Suprapubic skin (tissue), 4 donors: ENCODE measurements around the gene SAMD9. TPM values are rescaled to one million over a fixed set of nuclear protein-coding genes. Genes with fewer than 3 reads are reported as not detected.

Source experiments
- DNase-seq, 2 donors: peaks; one replicate each; pipeline ENCODE4 v3.0.0-alpha.2; 2019; ENCODE audit warnings: low spot score in 2 of 2
- H3K27ac ChIP-seq: fragments of 200-600 bp; sonication (generic); one replicate; pipeline ENCODE4 v1.5.1; 2019
- H3K27me3 ChIP-seq: fragments of 200-600 bp; sonication (generic); one replicate; pipeline ENCODE4 v1.5.1; 2019
- H3K36me3 ChIP-seq: fragments of 200-600 bp; sonication (generic); one replicate; pipeline ENCODE4 v1.5.1; 2019
- H3K4me1 ChIP-seq: fragments of 200-600 bp; sonication (generic); one replicate; pipeline ENCODE4 v1.5.1; 2019
- H3K4me3 ChIP-seq: fragments of 200-600 bp; sonication (generic); one replicate; pipeline ENCODE4 v1.5.1; 2019; ENCODE audit warnings: mild to moderate bottlenecking
- H3K9me3 ChIP-seq: fragments of 200-600 bp; sonication (generic); one replicate; pipeline ENCODE4 v1.5.1; 2019
- POLR2A ChIP-seq, 2 donors: fragments of 450-650 bp; IDR thresholded peaks; one replicate each; pipeline ENCODE4 v1.6.1; 2017; ENCODE audit warnings: antibody characterized with exemption in 2 of 2, mild to moderate bottlenecking in 2 of 2, moderate library complexity in 2 of 2
- POLR2AphosphoS5 ChIP-seq, 3 donors: sonication (generic); formaldehyde crosslinking; IDR thresholded peaks; one replicate each; pipeline ENCODE4 v1.6.1; 2017; ENCODE audit warnings: antibody characterized with exemption in 3 of 3
- WGBS: methylation state at CpG from one replicate; pipeline ENCODE4 v1.1.5; 2018; 5-methylcytosine and 5-hydroxymethylcytosine counted together
- total RNA-seq, 4 donors: library from RNA; depleted of rRNA; stranded (reverse); fragments of >200 nt; gene quantifications; one replicate each; pipeline ENCODE4 v1.1.0, GENCODE V29; 2016

Gene SAMD9
- total RNA-seq, 4 donors from 2014 or later, result 1.9 to 3.4 (median 2.5) TPM

DNA sequence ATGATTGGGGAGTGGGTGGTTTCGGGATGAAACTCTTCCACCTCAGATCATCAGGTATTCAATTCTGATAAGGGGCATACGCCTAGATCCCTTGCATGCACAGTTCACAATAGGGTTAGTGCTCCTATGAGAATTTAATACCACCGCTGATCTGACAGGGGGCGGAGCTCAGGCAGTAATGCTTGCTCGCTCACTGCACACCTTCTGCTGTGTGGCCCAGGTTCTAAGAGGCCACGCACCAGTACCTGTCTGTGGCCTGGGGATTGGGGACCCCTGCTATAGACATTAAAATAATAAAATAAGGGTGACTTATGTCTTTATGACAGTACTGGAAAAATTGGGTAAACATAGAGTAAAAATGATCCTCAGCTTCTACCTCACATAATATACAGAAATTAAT, 66.1 kb downstream of the SAMD9 start:
- 74% methylated on average over 6 of the region's 6 CpGs for WGBS
- H3K27ac ChIP-seq, result no peak overlapping the region
- no peak overlapping the region for H3K4me3 ChIP-seq
- TF ChIP-seq POLR2A (IDR thresholded peaks at IDR 0.05), result no peak
- no peak for TF ChIP-seq POLR2AphosphoS5 (IDR thresholded peaks at IDR 0.05)
- no peaks in the 10 kb centered on the region for H3K27me3 ChIP-seq
- no peaks in the 10 kb centered on the region for H3K36me3 ChIP-seq
- no peak for DNase-seq
- no peaks in the 10 kb centered on the region for H3K9me3 ChIP-seq
- H3K4me1 ChIP-seq, result peaks cover 3% of the 10 kb centered on the region

Other genes starting within 250 kb of the SAMD9 start
- 1 to 10 TPM; 1.2 to 6.7 (median 3.4) TPM for gene SAMD9L, start 30.4 kb upstream of the SAMD9 start, total RNA-seq
- under 1 TPM in 1 of 4 donors, not detected in 3; 0.25 TPM for gene HEPACAM2, start 108.5 kb upstream of the SAMD9 start, total RNA-seq
- gene VPS50, start 114.4 kb upstream of the SAMD9 start, total RNA-seq, result 10 to 100 TPM; 12.5 to 57.6 (median 19.4) TPM